IMR-90 (cell line): ENCODE data around the gene SPATA33. TPM values are rescaled to one million over a fixed set of nuclear protein-coding genes. Genes with fewer than 3 reads are reported as not detected.

Experiments used
- ATAC-seq: fragments of 200-7000 bp; cut with Tn5 transposase; 2 replicates; pipeline ENCODE4 v1.9.1; 2020; ENCODE audit warnings: low read depth, mild to moderate bottlenecking, moderate library complexity
- BruUV-seq: library from RNA; stranded (reverse); fragments of 400-500 nt; replicated peaks from 2 replicates; lab custom pipeline; 2021; lab: Mats Ljungman, UMichigan
- CTCF ChIA-PET: fragments of 300-600 bp; formaldehyde crosslinking; extraction: SDS; loops from one replicate; lab custom pipeline; 2021; ENCODE audit warnings: antibody characterized with exemption; lab: Yijun Ruan, JAX
- POLR2A ChIA-PET: fragments of 300-600 bp; sonication (Branson Sonifier 250); formaldehyde crosslinking; loops from one replicate; lab custom pipeline; 2022; ENCODE audit warnings: antibody characterized with exemption; ENCODE audit not compliant: unreplicated experiment; lab: Charles Lee
- DNase-seq: peaks from one replicate; pipeline ENCODE4 v3.0.0; 2013
- H2AFZ ChIP-seq: replicated peaks from 2 replicates; pipeline ENCODE3; 2013; ENCODE audit warnings: low read length, mild to moderate bottlenecking; ENCODE audit not compliant: poor library complexity
- H2AK5ac ChIP-seq: 2 replicates; pipeline ENCODE4 v1.6.1; 2013; ENCODE audit warnings: low read depth, low read length, inconsistent platforms
- H2AK9ac ChIP-seq: replicated peaks from 2 replicates; pipeline ENCODE3; 2013; ENCODE audit warnings: mild to moderate bottlenecking, low read depth, low read length, moderate library complexity; ENCODE audit not compliant: poor library complexity
- H2BK120ac ChIP-seq: 2 replicates; pipeline ENCODE4 v1.6.1; 2013; ENCODE audit warnings: low read depth, low read length, inconsistent platforms
- H2BK15ac ChIP-seq: 3 replicates; pipeline ENCODE4 v1.6.1; 2013; ENCODE audit warnings: low read depth, low read length, inconsistent platforms
- H2BK20ac ChIP-seq: 2 replicates; pipeline ENCODE4 v1.6.1; 2013; ENCODE audit warnings: low read depth, mild to moderate bottlenecking, inconsistent platforms, low read length, moderate library complexity
- H2BK5ac ChIP-seq: 2 replicates; pipeline ENCODE4 v1.6.1; 2013; ENCODE audit warnings: mild to moderate bottlenecking, low read depth, low read length, inconsistent platforms; ENCODE audit not compliant: poor library complexity, severe bottlenecking
- H3K14ac ChIP-seq: replicated peaks from 2 replicates; pipeline ENCODE4 v1.6.1; 2013; ENCODE audit warnings: low read depth, low read length, inconsistent platforms
- H3K18ac ChIP-seq: 2 replicates; pipeline ENCODE4 v1.6.1; 2013; ENCODE audit warnings: low read depth, low read length, control low read depth
- H3K23ac ChIP-seq: 2 replicates; pipeline ENCODE4 v1.6.1; 2013; ENCODE audit warnings: low read depth, low read length, inconsistent platforms
- H3K27ac ChIP-seq: 2 replicates; pipeline ENCODE4 v1.5.1; 2013; ENCODE audit warnings: mild to moderate bottlenecking, control low read depth, low read length; ENCODE audit not compliant: insufficient read depth
- H3K27me3 ChIP-seq: 2 replicates; pipeline ENCODE4 v1.6.1; 2013; ENCODE audit warnings: low read length; ENCODE audit not compliant: control insufficient read depth, insufficient read depth
- H3K36me3 ChIP-seq: 2 replicates; pipeline ENCODE4 v1.6.1; 2013; ENCODE audit warnings: low read length, mixed read lengths; ENCODE audit not compliant: control insufficient read depth, insufficient read depth
- H3K4ac ChIP-seq: 2 replicates; pipeline ENCODE4 v1.6.1; 2013; ENCODE audit warnings: low read depth, low read length, inconsistent platforms
- H3K4me1 ChIP-seq: 2 replicates; pipeline ENCODE4 v1.6.1; 2013; ENCODE audit warnings: low read length, mixed read lengths; ENCODE audit not compliant: control insufficient read depth, insufficient read depth
- H3K4me2 ChIP-seq: 2 replicates; pipeline ENCODE4 v1.6.1; 2013; ENCODE audit warnings: low read depth, mild to moderate bottlenecking, control low read depth, low read length, moderate library complexity
- H3K4me3 ChIP-seq: 2 replicates; pipeline ENCODE4 v1.5.1; 2013; ENCODE audit warnings: low read depth, mild to moderate bottlenecking, control low read depth, low read length, moderate library complexity; ENCODE audit not compliant: insufficient read depth
- H3K56ac ChIP-seq: 2 replicates; pipeline ENCODE4 v1.6.1; 2013; ENCODE audit warnings: low read length, inconsistent platforms; ENCODE audit not compliant: insufficient read depth; ENCODE audit errors: extremely low read depth
- H3K79me1 ChIP-seq, 2 experiments: 2 replicates each; pipeline ENCODE4 v1.6.1; 2013; ENCODE audit warnings: low read length in 2 of 2, inconsistent platforms in 1 of 2, low read depth in 1 of 2
- H3K9ac ChIP-seq: 2 replicates; pipeline ENCODE4 v1.6.1; 2013; ENCODE audit warnings: low read depth, low read length, control low read depth
- H3K9me1 ChIP-seq: 2 replicates; pipeline ENCODE4 v1.6.1; 2013; ENCODE audit warnings: low read length, inconsistent platforms; ENCODE audit not compliant: insufficient read depth
- H3K9me3 ChIP-seq: 2 replicates; pipeline ENCODE4 v1.6.1; 2013; ENCODE audit warnings: low read length; ENCODE audit not compliant: control insufficient read depth, insufficient read depth
- H4K20me1 ChIP-seq: 2 replicates; pipeline ENCODE4 v1.6.1; 2013; ENCODE audit warnings: low read length, inconsistent platforms; ENCODE audit not compliant: insufficient read depth
- H4K5ac ChIP-seq: 2 replicates; pipeline ENCODE4 v1.6.1; 2013; ENCODE audit warnings: mild to moderate bottlenecking, low read depth, low read length, control low read depth
- H4K8ac ChIP-seq, 2 experiments: 2 replicates each; pipeline ENCODE4 v1.6.1; 2013; ENCODE audit warnings: low read depth in 2 of 2, low read length in 2 of 2, control low read depth in 1 of 2, inconsistent platforms in 1 of 2
- H4K91ac ChIP-seq: 2 replicates; pipeline ENCODE4 v1.6.1; 2013; ENCODE audit warnings: low read depth, low read length, inconsistent platforms; ENCODE audit not compliant: insufficient read depth
- BHLHE40 ChIP-seq: fragments of 150-350 bp; IDR thresholded peaks from 2 replicates; pipeline ENCODE4 v1.6.1; 2016; ENCODE audit warnings: mild to moderate bottlenecking, low read depth, low read length
- MAZ ChIP-seq: IDR thresholded peaks from 2 replicates; pipeline ENCODE4 v1.6.1; 2012; ENCODE audit warnings: low read depth, mild to moderate bottlenecking, low read length, improper control_type of control experiment, moderate library complexity, borderline replicate concordance
- NFE2L2 ChIP-seq: fragments of 150-350 bp; IDR thresholded peaks from 2 replicates; pipeline ENCODE4 v1.6.1; 2016; ENCODE audit warnings: low read depth, mild to moderate bottlenecking, low read length
- POLR2A ChIP-seq: IDR thresholded peaks from 2 replicates; pipeline ENCODE4 v1.6.1; 2012; ENCODE audit warnings: mild to moderate bottlenecking, low read depth, low read length
- RAD21 ChIP-seq: IDR thresholded peaks from 2 replicates; pipeline ENCODE4 v1.6.1; 2012; ENCODE audit warnings: low read length, improper control_type of control experiment
- SMC3 ChIP-seq: fragments of 150-350 bp; IDR thresholded peaks from 2 replicates; pipeline ENCODE4 v1.6.1; 2016; ENCODE audit warnings: low read depth, mild to moderate bottlenecking, antibody characterized with exemption, low read length, moderate library complexity
- WGBS, 2 experiments: methylation state at CpG; one replicate each; pipeline versions ENCODE4 v1.1.5 to v1.1.7; 2013; ENCODE audit warnings: missing lambda C conversion rate in 2 of 2; ENCODE audit not compliant: insufficient read length in 1 of 2; ENCODE audit errors: extremely low coverage in 2 of 2; 5-methylcytosine and 5-hydroxymethylcytosine counted together
- dilution Hi-C: fragments of 300-500 bp; cut with HindIII; formaldehyde crosslinking; loops from one replicate; pipeline ENCODE4 v1.14.3; 2018; ENCODE audit warnings: low sequenced_read_pairs; ENCODE audit not compliant: unreplicated experiment
- in situ Hi-C: fragments of 300-500 bp; cut with MboI; formaldehyde crosslinking; loops from 3 replicates; pipeline ENCODE4 v1.14.3; 2019; ENCODE audit warnings: low sequenced_read_pairs, inconsistent platforms, mixed read lengths
- intact Hi-C: fragments of 100-400 bp; cut with micrococcal nuclease; formaldehyde crosslinking; loops from 2 replicates; pipeline ENCODE4 v1.10.0; 2022
- polyA plus RNA-seq, 3 experiments: library from polyadenylated mRNA; depleted of rRNA; stranded (reverse); fragments of >200 nt; gene quantifications; 2 replicates each; pipeline ENCODE4 v1.2.3, GENCODE V29; 2012; ENCODE audit warnings: low replicate concordance in 1 of 3
- total RNA-seq: library from RNA; depleted of rRNA; stranded (reverse); fragments of >200 nt; gene quantifications from 2 replicates; pipeline ENCODE4 v1.2.3, GENCODE V29; 2012
- TF ChIP-seq, protein P1 (sequence below): fragments of 150-350 bp; IDR thresholded peaks from 2 replicates; pipeline ENCODE4 v1.6.1; 2016; ENCODE audit warnings: low read depth, mild to moderate bottlenecking, low read length, moderate library complexity, borderline replicate concordance
- TF ChIP-seq, protein P2 (sequence below): conservative IDR thresholded peaks from 2 replicates; pipeline ENCODE4 v1.5.1; 2012; ENCODE audit warnings: mild to moderate bottlenecking, low read depth, low read length, improper control_type of control experiment
- TF ChIP-seq, protein P3 (sequence below): fragments of 150-350 bp; IDR thresholded peaks from 2 replicates; pipeline ENCODE4 v1.6.1; 2017; ENCODE audit warnings: mild to moderate bottlenecking, antibody characterized with exemption, low read length, low read depth

The SPATA33 gene
- total and polyA plus RNA-seq, 2 of the 4 experiments (the other 2 are of a cell fraction), result 0.90 to 3.4 TPM

DNA sequence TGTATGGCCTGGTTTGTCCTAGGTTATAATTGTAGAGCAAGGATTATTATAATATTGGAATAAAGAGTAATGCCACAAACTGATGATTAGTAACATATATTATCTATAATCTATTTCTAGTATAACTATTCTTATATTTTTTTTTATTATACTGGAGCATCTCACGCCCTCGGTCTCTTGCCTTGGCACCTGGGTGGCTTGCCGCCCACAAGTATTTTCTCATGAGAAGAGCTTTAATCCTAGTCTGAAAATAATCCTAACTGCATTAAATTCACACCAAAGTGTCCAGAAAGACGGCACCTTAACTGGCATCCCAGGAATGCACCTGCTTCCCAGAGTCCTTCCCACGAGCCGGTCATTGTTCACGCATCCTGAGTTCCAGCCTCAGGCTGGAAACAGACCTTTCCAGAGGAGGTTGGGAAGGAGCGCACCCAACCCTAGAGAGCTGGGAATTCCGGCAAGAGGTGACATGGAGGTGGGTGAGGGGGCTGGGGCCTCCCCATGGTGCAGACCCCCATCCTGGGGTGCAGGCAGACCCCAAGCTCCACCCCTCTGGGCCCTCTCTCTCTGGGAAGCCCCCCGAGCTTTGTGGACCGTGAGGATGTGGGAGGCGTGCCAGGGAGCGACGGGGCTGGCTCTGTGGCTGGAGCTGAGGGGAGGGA lies 16.0 kb upstream of the SPATA33 start:
- H4K8ac ChIP-seq, result no peak overlapping the region; a peak in 1 of 4 replicates
- TF ChIP-seq, protein P1, sequence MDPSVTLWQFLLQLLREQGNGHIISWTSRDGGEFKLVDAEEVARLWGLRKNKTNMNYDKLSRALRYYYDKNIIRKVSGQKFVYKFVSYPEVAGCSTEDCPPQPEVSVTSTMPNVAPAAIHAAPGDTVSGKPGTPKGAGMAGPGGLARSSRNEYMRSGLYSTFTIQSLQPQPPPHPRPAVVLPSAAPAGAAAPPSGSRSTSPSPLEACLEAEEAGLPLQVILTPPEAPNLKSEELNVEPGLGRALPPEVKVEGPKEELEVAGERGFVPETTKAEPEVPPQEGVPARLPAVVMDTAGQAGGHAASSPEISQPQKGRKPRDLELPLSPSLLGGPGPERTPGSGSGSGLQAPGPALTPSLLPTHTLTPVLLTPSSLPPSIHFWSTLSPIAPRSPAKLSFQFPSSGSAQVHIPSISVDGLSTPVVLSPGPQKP, result no peak
- TF ChIP-seq, protein P2, sequence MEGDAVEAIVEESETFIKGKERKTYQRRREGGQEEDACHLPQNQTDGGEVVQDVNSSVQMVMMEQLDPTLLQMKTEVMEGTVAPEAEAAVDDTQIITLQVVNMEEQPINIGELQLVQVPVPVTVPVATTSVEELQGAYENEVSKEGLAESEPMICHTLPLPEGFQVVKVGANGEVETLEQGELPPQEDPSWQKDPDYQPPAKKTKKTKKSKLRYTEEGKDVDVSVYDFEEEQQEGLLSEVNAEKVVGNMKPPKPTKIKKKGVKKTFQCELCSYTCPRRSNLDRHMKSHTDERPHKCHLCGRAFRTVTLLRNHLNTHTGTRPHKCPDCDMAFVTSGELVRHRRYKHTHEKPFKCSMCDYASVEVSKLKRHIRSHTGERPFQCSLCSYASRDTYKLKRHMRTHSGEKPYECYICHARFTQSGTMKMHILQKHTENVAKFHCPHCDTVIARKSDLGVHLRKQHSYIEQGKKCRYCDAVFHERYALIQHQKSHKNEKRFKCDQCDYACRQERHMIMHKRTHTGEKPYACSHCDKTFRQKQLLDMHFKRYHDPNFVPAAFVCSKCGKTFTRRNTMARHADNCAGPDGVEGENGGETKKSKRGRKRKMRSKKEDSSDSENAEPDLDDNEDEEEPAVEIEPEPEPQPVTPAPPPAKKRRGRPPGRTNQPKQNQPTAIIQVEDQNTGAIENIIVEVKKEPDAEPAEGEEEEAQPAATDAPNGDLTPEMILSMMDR, result no peak
- TF ChIP-seq NFE2L2, result no peak
- TF ChIP-seq MAZ, result no peak
- TF ChIP-seq BHLHE40, result no peak
- no peak for TF ChIP-seq RAD21
- no peak for TF ChIP-seq SMC3
- no peak for TF ChIP-seq POLR2A
- TF ChIP-seq, protein P3, sequence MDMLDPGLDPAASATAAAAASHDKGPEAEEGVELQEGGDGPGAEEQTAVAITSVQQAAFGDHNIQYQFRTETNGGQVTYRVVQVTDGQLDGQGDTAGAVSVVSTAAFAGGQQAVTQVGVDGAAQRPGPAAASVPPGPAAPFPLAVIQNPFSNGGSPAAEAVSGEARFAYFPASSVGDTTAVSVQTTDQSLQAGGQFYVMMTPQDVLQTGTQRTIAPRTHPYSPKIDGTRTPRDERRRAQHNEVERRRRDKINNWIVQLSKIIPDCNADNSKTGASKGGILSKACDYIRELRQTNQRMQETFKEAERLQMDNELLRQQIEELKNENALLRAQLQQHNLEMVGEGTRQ, result no peak
- ChIA-PET POLR2A (no interaction called here), CTCF (no interaction called here)
- H3K4me1 ChIP-seq, result peaks cover 2% of the 10 kb centered on the region; the same call in 1 of the 2 replicates
- no peak overlapping the region for H2BK120ac ChIP-seq
- DNase-seq (no peak), ATAC-seq (no peak; the same call in 1 of the 2 replicates)
- H3K56ac ChIP-seq, result no peak overlapping the region
- H3K4me3 ChIP-seq, result no peak overlapping the region
- H3K9me3 ChIP-seq, result no peaks in the 10 kb centered on the region
- H3K14ac ChIP-seq, result no peak overlapping the region
- no TSS peak for BruUV-seq
- in situ Hi-C loops (loop anchor here (5.0 kb wide), 1 partner anchor 69 kb away; no protein-coding TSS in a partner anchor), dilution Hi-C loops (no loop called here), intact Hi-C loops (loop anchor here (1.0 to 2.0 kb wide), 2 partner anchors 67 to 81 kb away; partner anchors contain the start of gene RPL13)
- 72% methylated on average over 6 of the region's 14 CpGs; no CpG with 5 or more reads in 1 of the 2 experiments for WGBS, 2 experiments
- H3K27me3 ChIP-seq, result no peaks in the 10 kb centered on the region; the same call in 1 of the 2 replicates
- no peak overlapping the region for H2AK9ac ChIP-seq
- H3K79me1 ChIP-seq, result peaks cover 0 to 6% of the 10 kb centered on the region in 2 experiments; a peak in 1 of 4 replicates
- H3K9me1 ChIP-seq, result no peaks in the 10 kb centered on the region
- no peak overlapping the region for H3K27ac ChIP-seq
- H3K36me3 ChIP-seq, result peaks cover 25% of the 10 kb centered on the region
- no peak overlapping the region for H3K18ac ChIP-seq
- H4K20me1 ChIP-seq, result peaks cover 3% of the 10 kb centered on the region; the same call in 1 of the 2 replicates
- no peak overlapping the region for H2AFZ ChIP-seq
- H2AK5ac ChIP-seq, result no peak overlapping the region
- H4K5ac ChIP-seq, result no peak overlapping the region
- H3K23ac ChIP-seq, result no peak overlapping the region
- H2BK5ac ChIP-seq, result no peak overlapping the region
- no peak overlapping the region for H4K91ac ChIP-seq
- H3K4me2 ChIP-seq, result no peak overlapping the region
- H2BK20ac ChIP-seq, result no peak overlapping the region
- no peak overlapping the region for H3K4ac ChIP-seq
- no peak overlapping the region for H2BK15ac ChIP-seq
- H3K9ac ChIP-seq, result no peak overlapping the region
